GM21576 (cell line): ENCODE data around the gene STRIP1.

Experiments used
- ATAC-seq: cut with Tn5 transposase; IDR thresholded peaks from one replicate; pipeline ENCODE4 v1.9.1; 2021; ENCODE audit warnings: mild to moderate bottlenecking, moderate library complexity; ENCODE audit not compliant: unreplicated experiment

The STRIP1 gene

GRCh38 chr1:110091381-110091780 is 57.0 kb downstream of the STRIP1 start:
- ATAC-seq = no peak

GRCh38 chr1:110091791-110092190 is 57.4 kb downstream of the STRIP1 start:
- no peak for ATAC-seq

GRCh38 chr1:110092991-110093390 is 58.6 kb downstream of the STRIP1 start:
- ATAC-seq = no peak

GRCh38 chr1:110094931-110095654 is 60.7 kb downstream of the STRIP1 start:
- no peak for ATAC-seq

GRCh38 chr1:110097507-110098221 is 63.2 kb downstream of the STRIP1 start:
- no peak for ATAC-seq

- ATAC-seq = no peak
Observed at GRCh38 chr1:110098222-110099026, 64.0 kb downstream of the STRIP1 start.

GRCh38 chr1:110100335-110100734 is 65.9 kb downstream of the STRIP1 start:
- ATAC-seq = no peak

GRCh38 chr1:110102081-110102480 is 67.7 kb downstream of the STRIP1 start:
- ATAC-seq = no peak
